Measurements from ENCODE around the gene KIF16B.

- TF ChIP-seq POLR2A (IDR thresholded peaks at IDR 0.05; ENCODE audit: low read depth, low read length) (no peak), GATA2 (IDR thresholded peaks at IDR 0.05; ENCODE audit: insufficient read depth, insufficient read length, low read depth, low read length) (no peak), CTCF (IDR thresholded peaks at IDR 0.05; ENCODE audit: extremely low read depth in 1 of 2, insufficient read depth in 1 of 2, low read depth in 1 of 2, low read length in 2 of 2) (no peak), MAX (IDR thresholded peaks at IDR 0.05; ENCODE audit: insufficient read depth, insufficient read length) (no peak), POLR2AphosphoS5 (IDR thresholded peaks at IDR 0.05; ENCODE audit: insufficient read depth, low read depth, low read length) (no peak), EZH2 (IDR thresholded peaks at IDR 0.05; ENCODE audit: borderline replicate concordance, low read depth, low read length, severe bottlenecking) (no peak), MYC (IDR thresholded peaks at IDR 0.05; ENCODE audit: low read depth, low read length) (no peak), JUN (IDR thresholded peaks at IDR 0.05; ENCODE audit: borderline replicate concordance, insufficient read depth, insufficient read length, low read depth) (no peak), FOS (IDR thresholded peaks at IDR 0.05; ENCODE audit: borderline replicate concordance, insufficient read depth, low read length) (no peak)
Measured at GRCh38 chr20:16488086-16488485, 85.2 kb downstream of the KIF16B start.
